HepG2 (cell line): ENCODE measurements around the gene PDK3. TPM values are rescaled to one million over a fixed set of nuclear protein-coding genes. Genes with fewer than 3 reads are reported as not detected.

Experiments used
- ATAC-seq: fragments of 200-7000 bp; cut with Tn5 transposase; 3 replicates; pipeline ENCODE4 v1.9.1; 2020; ENCODE audit warnings: mild to moderate bottlenecking, moderate library complexity
- BruUV-seq: library from RNA; stranded (reverse); fragments of 400-500 nt; replicated peaks from 2 replicates; lab custom pipeline; 2021; lab: Mats Ljungman, UMichigan
- CTCF ChIA-PET: fragments of 300-600 bp; formaldehyde crosslinking; extraction: SDS; loops from one replicate; lab custom pipeline; 2021; ENCODE audit warnings: low total read pairs, inconsistent platforms, low intra/inter-chr PET ratio; lab: Yijun Ruan, JAX
- POLR2A ChIA-PET: fragments of 350-600 bp; sonication (Branson Sonifier 250); formaldehyde crosslinking; loops from one replicate; lab custom pipeline; 2020; ENCODE audit warnings: antibody characterized with exemption, inconsistent platforms; lab: Yijun Ruan, JAX
- DNase-seq: peaks from one replicate; pipeline ENCODE4 v3.0.0-alpha.2; 2015; ENCODE audit warnings: low spot score
- FAIRE-seq: peaks from 3 replicates; lab custom pipeline; 2011; peaks lifted over from hg19 to GRCh38; lab: Jason Lieb, UNC
- H2AFZ ChIP-seq: one replicate; pipeline ENCODE4 v1.6.1; 2011; ENCODE audit warnings: low read length, inconsistent platforms
- H3K27ac ChIP-seq: fragments of 300-600 bp; 3 replicates; pipeline ENCODE4 v1.8.0; 2011; ENCODE audit warnings: mixed run types, mild to moderate bottlenecking, mixed read lengths, low read length, inconsistent platforms; ENCODE audit not compliant: insufficient read depth; ENCODE audit errors: extremely low read length
- H3K27me3 ChIP-seq, 2 experiments: fragments of 200-600 bp in 1 of 2; 2 replicates in 1 of 2; 3 replicates in 1 of 2; pipeline versions ENCODE4 v1.6.0 to v1.8.0; 2011; ENCODE audit warnings: low read length in 2 of 2, mild to moderate bottlenecking in 2 of 2, moderate library complexity in 2 of 2, inconsistent platforms in 1 of 2; ENCODE audit not compliant: insufficient read depth in 2 of 2, control insufficient read depth in 1 of 2
- H3K36me3 ChIP-seq, 2 experiments: fragments of 200-600 bp in 1 of 2; replicated peaks in 1 of 2; 2 replicates in 1 of 2; 3 replicates in 1 of 2; pipeline versions ENCODE4 v1.5.1 to v1.8.0; 2011; ENCODE audit warnings: low read length in 2 of 2, inconsistent platforms in 1 of 2; ENCODE audit not compliant: insufficient read depth in 2 of 2, control insufficient read depth in 1 of 2
- H3K4me1 ChIP-seq: 2 replicates; pipeline ENCODE4 v1.5.1; 2012; ENCODE audit warnings: low read length, inconsistent platforms; ENCODE audit not compliant: insufficient read depth
- H3K4me2 ChIP-seq: 2 replicates; pipeline ENCODE4 v1.6.0; 2011; ENCODE audit warnings: low read depth, low read length, inconsistent platforms
- H3K4me3 ChIP-seq, 3 experiments: fragments of 200-600 bp in 1 of 3; sonication (generic), shearing (Covaris generic) in 1 of 3; replicated peaks in 1 of 3; 2 replicates each; pipeline ENCODE4 v1.5.1; 2011 to 2016; ENCODE audit warnings: low read length in 3 of 3, inconsistent platforms in 2 of 3, low read depth in 2 of 3, mild to moderate bottlenecking in 2 of 3, control low read depth in 1 of 3, mixed read lengths in 1 of 3; ENCODE audit not compliant: insufficient read depth in 1 of 3
- H3K79me2 ChIP-seq: one replicate; pipeline ENCODE4 v1.6.1; 2011; ENCODE audit warnings: low read length, inconsistent platforms; ENCODE audit not compliant: insufficient read depth
- H3K9ac ChIP-seq: 2 replicates; pipeline ENCODE4 v1.6.0; 2011; ENCODE audit warnings: mild to moderate bottlenecking, low read depth, low read length, inconsistent platforms; ENCODE audit not compliant: insufficient read depth
- H3K9me3 ChIP-seq: 2 replicates; pipeline ENCODE4 v1.5.1; 2012; ENCODE audit warnings: mild to moderate bottlenecking, low read length
- H4K20me1 ChIP-seq: 2 replicates; pipeline ENCODE4 v1.6.0; 2011; ENCODE audit warnings: inconsistent platforms, mild to moderate bottlenecking, low read length, moderate library complexity; ENCODE audit not compliant: insufficient read depth
- KLF6 ChIP-seq: IDR thresholded peaks from 2 replicates; pipeline ENCODE4 v1.8.0; 2016; ENCODE audit warnings: missing biosample characterization, missing genetic modification reagents
- MBNL3 ChIP-seq: fragments of 250-450 bp; sonication (Bioruptor Pico); conservative IDR thresholded peaks from 2 replicates; pipeline ENCODE4 v1.8.0; 2022; ENCODE audit warnings: mild to moderate bottlenecking, inconsistent platforms
- SYNCRIP ChIP-seq: fragments of 200-400 bp; formaldehyde crosslinking; IDR thresholded peaks from 2 replicates; pipeline ENCODE4 v1.6.1; 2018; ENCODE audit warnings: mild to moderate bottlenecking, low read depth, low read length; ENCODE audit not compliant: insufficient read depth
- ZNF792 ChIP-seq: IDR thresholded peaks from 2 replicates; pipeline ENCODE4 v1.6.1; 2016
- ZSCAN30 ChIP-seq: sonication (generic); formaldehyde crosslinking; IDR thresholded peaks from 2 replicates; pipeline ENCODE4 v1.5.0; 2020; ENCODE audit warnings: mild to moderate bottlenecking, missing genetic modification reagents
- WGBS: methylation state at CpG from one replicate; pipeline ENCODE4 v1.1.6; 2017; ENCODE audit warnings: low lambda C conversion rate; 5-methylcytosine and 5-hydroxymethylcytosine counted together
- in situ Hi-C: cut with HindIII; loops from 2 replicates; pipeline ENCODE4 v1.10.0; 2017; ENCODE audit warnings: low pct_unique_long_range_greater_than_20kb; ENCODE audit not compliant: extremely low pct_ligation_motif_present
- intact Hi-C: fragments of 100-400 bp; cut with micrococcal nuclease; formaldehyde crosslinking; loops from one replicate; pipeline ENCODE4 v1.10.0; 2022; ENCODE audit not compliant: unreplicated experiment
- polyA plus RNA-seq, 8 experiments: library from polyadenylated mRNA; depleted of rRNA in 3 of 8; stranded (reverse) in 7 of 8; unstranded in 1 of 8; fragments of >200 nt; fragmentation: Illumina TruSeq in 4 of 8; extraction: Trizol in 4 of 8; gene quantifications; 2 replicates each; pipeline versions ENCODE4 v1.2.1 to v1.2.3, GENCODE V29; 2011 to 2016; ENCODE audit warnings: low read depth in 4 of 8, missing spikeins in 1 of 8, mixed read lengths in 1 of 8; ENCODE audit not compliant: insufficient read depth in 1 of 8
- total RNA-seq, 5 experiments: library from RNA; depleted of rRNA; stranded (reverse); fragments of >200 nt; fragmentation: Illumina TruSeq; extraction: Trizol; gene quantifications; 2 replicates each; pipeline ENCODE4 v1.2.3, GENCODE V29; 2016; ENCODE audit warnings: low read depth in 1 of 5
- TF ChIP-seq, protein P1 (sequence below): sonication (generic); formaldehyde crosslinking; IDR thresholded peaks from 2 replicates; pipeline ENCODE4 v1.4.0; 2020; ENCODE audit warnings: missing genetic modification reagents
- TF ChIP-seq, protein P2 (sequence below): sonication (generic); formaldehyde crosslinking; IDR thresholded peaks from 2 replicates; pipeline ENCODE4 v1.4.0; 2020; ENCODE audit warnings: missing genetic modification reagents; ENCODE audit errors: not compliant biosample characterization

PDK3 gene
- total and polyA plus RNA-seq, 2 of the 13 experiments (the other 11 are each of a cell fraction or from before 2014, with no cell fraction given): 9.1 to 10.5 TPM

GRCh38 chrX:24520472-24520871 lies 55.4 kb downstream of the PDK3 start:
- BruUV-seq: no TSS peak
- Histone ChIP-seq H4K20me1 (no peaks in the 10 kb centered on the region), H3K4me2 (no peak overlapping the region), H3K4me1 (no peaks in the 10 kb centered on the region), H3K79me2 (no peaks in the 10 kb centered on the region), H3K4me3 (no peak overlapping the region), H3K36me3 (no peaks in the 10 kb centered on the region), H2AFZ (no peak overlapping the region), H3K9me3 (no peaks in the 10 kb centered on the region), H3K9ac (no peak overlapping the region), H3K27me3 (no peaks in the 10 kb centered on the region), H3K27ac (no peak overlapping the region)
- ATAC-seq (no peak), FAIRE-seq (no peak), DNase-seq (no peak)
- TF ChIP-seq ZNF792 (CRISPR knock-in tag): no peak
- TF ChIP-seq KLF6 (CRISPR knock-in tag): no peak
- no peak for TF ChIP-seq SYNCRIP
- no peak for TF ChIP-seq MBNL3 (CRISPR knock-in tag)
- no peak for TF ChIP-seq ZSCAN30 (CRISPR knock-in tag)
- TF ChIP-seq, protein P1, sequence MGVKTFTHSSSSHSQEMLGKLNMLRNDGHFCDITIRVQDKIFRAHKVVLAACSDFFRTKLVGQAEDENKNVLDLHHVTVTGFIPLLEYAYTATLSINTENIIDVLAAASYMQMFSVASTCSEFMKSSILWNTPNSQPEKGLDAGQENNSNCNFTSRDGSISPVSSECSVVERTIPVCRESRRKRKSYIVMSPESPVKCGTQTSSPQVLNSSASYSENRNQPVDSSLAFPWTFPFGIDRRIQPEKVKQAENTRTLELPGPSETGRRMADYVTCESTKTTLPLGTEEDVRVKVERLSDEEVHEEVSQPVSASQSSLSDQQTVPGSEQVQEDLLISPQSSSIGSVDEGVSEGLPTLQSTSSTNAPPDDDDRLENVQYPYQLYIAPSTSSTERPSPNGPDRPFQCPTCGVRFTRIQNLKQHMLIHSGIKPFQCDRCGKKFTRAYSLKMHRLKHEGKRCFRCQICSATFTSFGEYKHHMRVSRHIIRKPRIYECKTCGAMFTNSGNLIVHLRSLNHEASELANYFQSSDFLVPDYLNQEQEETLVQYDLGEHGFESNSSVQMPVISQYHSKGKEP (CRISPR knock-in tag): no peak
- TF ChIP-seq, protein P2, sequence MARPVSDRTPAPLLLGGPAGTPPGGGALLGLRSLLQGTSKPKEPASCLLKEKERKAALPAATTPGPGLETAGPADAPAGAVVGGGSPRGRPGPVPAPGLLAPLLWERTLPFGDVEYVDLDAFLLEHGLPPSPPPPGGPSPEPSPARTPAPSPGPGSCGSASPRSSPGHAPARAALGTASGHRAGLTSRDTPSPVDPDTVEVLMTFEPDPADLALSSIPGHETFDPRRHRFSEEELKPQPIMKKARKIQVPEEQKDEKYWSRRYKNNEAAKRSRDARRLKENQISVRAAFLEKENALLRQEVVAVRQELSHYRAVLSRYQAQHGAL (CRISPR knock-in tag): no peak
- ChIA-PET POLR2A (no interaction called here), CTCF (no interaction called here)
- intact Hi-C loops (no loop called here), in situ Hi-C loops (no loop called here)
- WGBS: 91% methylated on average over 2 of the region's 2 CpGs

DNA sequence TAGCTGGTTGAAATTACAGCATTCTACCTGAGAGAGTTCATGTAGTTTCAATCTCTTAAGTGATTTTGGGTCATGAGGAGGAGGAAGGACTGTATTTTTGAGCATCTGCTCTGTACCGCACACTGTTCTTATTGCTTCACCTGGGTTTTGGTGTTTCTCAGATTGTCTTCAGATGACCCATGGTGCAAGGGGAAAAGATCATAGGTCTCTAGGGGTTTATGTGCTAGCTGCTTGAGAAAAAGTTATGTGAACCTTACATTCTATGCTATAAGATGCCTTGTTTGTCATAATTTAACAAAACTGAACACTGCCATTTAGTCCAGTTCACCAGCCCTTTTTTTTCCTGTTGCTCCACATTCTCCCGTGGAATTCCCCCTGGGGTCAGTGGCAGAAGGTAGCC lies 60.4 kb downstream of the PDK3 start:
- Histone ChIP-seq H3K4me3 (no peak overlapping the region), H2AFZ (no peak overlapping the region), H3K27me3 (no peaks in the 10 kb centered on the region), H3K79me2 (no peaks in the 10 kb centered on the region), H4K20me1 (no peaks in the 10 kb centered on the region), H3K4me1 (no peaks in the 10 kb centered on the region), H3K36me3 (no peaks in the 10 kb centered on the region), H3K9ac (no peak overlapping the region), H3K27ac (no peak overlapping the region), H3K4me2 (no peak overlapping the region), H3K9me3 (no peaks in the 10 kb centered on the region)
- ChIA-PET POLR2A (no interaction called here), CTCF (no interaction called here)
- intact Hi-C loops: no loop called here
- no TSS peak for BruUV-seq
- 100% methylated on average over 1 of the region's 2 CpGs for WGBS
- ATAC-seq (no peak), DNase-seq (no peak), FAIRE-seq (no peak)
- in situ Hi-C loops: no loop called here
